ENCODE results near the gene IL1RAPL1.
A peak's percentile ranks its signal among the peaks of the same experiment; 100 is the strongest.

Gene IL1RAPL1

DNA sequence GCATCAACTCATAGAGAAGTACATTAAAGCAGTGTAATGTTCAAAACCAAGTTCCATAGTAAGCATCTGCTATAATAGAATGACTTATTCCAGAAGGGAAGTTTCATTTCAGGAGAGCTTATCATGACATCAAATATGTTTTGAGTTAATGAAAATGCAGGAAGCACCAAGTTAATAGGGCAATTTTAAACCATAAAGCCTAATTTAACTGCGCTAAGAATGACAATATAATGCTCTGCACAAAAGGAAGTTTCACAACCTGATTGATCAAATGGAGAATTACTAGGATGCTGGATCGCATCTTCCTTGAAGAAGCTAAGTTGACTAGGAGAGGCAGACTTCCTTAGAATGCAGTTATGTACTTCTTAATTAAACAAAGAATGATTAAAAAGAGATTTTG, 1211.2 kb downstream of the IL1RAPL1 start:
- FAIRE-seq (no peak), DNase-seq (ENCODE audit: insufficient read length, low spot score) (no peak)
- TF ChIP-seq POLR2A (IDR thresholded peaks at IDR 0.05; ENCODE audit: low read depth, low read length): no peak

GRCh38 chrX:29813174-29813573, 1225.9 kb downstream of the IL1RAPL1 start:
- FAIRE-seq (no peak), DNase-seq (ENCODE audit: insufficient read length, low spot score) (no peak)
- no peak for TF ChIP-seq POLR2A (IDR thresholded peaks at IDR 0.05; ENCODE audit: low read depth, low read length)

DNA sequence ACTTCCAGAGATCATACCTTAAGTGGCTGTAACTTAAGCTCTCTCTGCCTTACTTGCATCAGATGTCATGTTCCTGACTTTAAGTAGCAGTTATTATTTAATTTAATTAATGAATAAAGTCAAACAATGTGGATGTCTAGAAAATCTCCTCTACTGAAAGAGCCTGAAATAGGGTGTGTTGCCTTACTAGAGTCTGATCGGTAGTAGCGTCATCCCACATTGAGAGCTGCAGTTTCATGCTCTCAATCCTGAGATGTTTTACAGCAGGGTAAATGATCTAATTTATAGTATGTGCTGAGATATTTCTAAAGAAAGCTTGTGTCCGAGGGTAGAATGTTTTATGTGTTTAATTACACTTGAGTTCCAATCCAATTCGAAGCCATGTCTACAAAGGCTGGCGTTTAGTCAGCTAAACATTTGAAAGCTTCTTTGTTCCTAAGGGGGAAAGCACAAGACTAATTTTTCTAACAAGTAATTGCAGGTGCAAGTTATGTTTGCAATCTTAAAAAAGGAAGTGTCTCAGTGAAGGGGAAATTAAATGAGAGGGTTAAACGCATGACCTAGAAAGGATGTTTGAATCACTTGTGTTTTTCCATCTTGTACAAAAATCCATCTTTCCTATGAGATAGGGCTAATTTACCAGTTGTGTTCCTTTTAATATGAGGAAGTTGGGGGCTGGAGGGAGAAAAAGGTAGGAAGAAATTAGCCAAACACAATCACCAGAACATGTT, 1237.1 kb downstream of the IL1RAPL1 start:
- DNase-seq (ENCODE audit: insufficient read length, low spot score) (no peak), FAIRE-seq (no peak)
- TF ChIP-seq POLR2A (IDR thresholded peaks at IDR 0.05; ENCODE audit: low read depth, low read length): no peak

- FAIRE-seq (no peak), DNase-seq (ENCODE audit: insufficient read length, low spot score) (no peak)
- no peak for TF ChIP-seq POLR2A (IDR thresholded peaks at IDR 0.05; ENCODE audit: low read depth, low read length)
Measured at GRCh38 chrX:29826742-29827141, 1239.5 kb downstream of the IL1RAPL1 start.

DNA sequence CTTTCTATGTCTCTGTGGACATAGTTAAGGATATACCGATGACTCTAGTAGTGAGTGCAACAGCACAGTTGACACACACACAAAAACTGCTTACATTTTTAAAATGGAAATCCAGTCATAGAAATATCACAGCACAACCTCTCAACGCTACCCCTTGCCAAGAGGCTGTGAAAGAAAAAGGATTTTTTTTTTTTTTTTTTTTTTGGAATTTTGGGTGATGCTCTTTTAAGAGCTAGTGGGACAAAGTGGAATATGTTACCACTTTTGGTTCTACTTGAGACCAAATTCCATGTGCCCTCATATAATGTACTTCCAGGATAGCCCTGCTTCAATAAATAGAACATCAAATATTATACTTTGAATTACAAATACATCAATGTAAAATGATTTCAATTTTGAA, 1247.1 kb downstream of the IL1RAPL1 start:
- no peak for TF ChIP-seq POLR2A (IDR thresholded peaks at IDR 0.05; ENCODE audit: low read depth, low read length)
- DNase-seq (ENCODE audit: insufficient read length, low spot score): no peak
- FAIRE-seq: no peak

- TF ChIP-seq POLR2A (IDR thresholded peaks at IDR 0.05; ENCODE audit: low read depth, low read length): no peak
- no peak for DNase-seq (ENCODE audit: insufficient read length, low spot score)
- FAIRE-seq: no peak
Measured at GRCh38 chrX:29834764-29835163, 1247.5 kb downstream of the IL1RAPL1 start.

- FAIRE-seq: no peak
- DNase-seq (ENCODE audit: insufficient read length, low spot score): no peak
- TF ChIP-seq POLR2A (IDR thresholded peaks at IDR 0.05; ENCODE audit: low read depth, low read length): no peak
Measured at GRCh38 chrX:29841750-29842149, 1254.5 kb downstream of the IL1RAPL1 start.

DNA sequence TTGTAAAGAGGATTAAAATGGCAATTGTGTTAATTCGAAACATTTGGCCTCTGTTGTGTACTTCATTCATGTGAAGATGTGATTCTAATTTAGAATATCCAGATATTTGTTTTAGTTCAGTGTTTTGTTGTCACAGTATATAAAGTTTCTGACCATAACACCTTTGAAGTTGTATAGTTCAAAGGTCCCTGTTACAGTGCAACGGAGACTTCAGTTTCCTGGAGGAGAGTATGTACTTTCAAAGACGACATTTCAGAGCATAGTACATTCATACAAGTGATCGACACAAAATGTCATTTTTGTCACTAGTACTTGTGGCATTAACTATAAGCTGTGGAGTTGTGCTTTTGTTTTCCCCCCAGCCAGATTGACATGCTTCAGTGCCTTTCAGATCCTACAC, 1255.3 kb downstream of the IL1RAPL1 start:
- DNase-seq (ENCODE audit: insufficient read length, low spot score) (no peak), FAIRE-seq (no peak)
- no peak for TF ChIP-seq POLR2A (IDR thresholded peaks at IDR 0.05; ENCODE audit: low read depth, low read length)

- FAIRE-seq (no peak), DNase-seq (ENCODE audit: insufficient read length, low spot score) (no peak)
- no peak for TF ChIP-seq POLR2A (IDR thresholded peaks at IDR 0.05; ENCODE audit: low read depth, low read length)
Measured at GRCh38 chrX:29851857-29852605, 1264.8 kb downstream of the IL1RAPL1 start.

DNA sequence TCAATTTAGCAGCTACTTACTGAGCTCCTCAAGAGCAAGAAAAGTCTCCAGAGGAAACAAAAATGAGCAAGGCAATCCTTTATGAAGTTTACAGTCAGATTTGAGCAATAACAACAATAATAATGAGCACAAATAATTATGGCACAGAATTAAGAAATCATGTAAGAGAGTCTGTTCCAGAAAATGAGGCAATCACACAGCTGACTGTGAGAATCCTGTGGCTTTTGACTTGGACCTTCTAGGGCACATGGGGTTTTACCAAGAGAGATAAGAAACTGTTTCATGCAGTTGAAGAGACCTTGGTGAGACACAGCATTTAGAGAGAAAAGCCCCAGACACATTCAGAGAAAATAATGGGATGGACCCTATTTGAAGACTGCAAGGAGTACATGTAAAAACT, 1265.5 kb downstream of the IL1RAPL1 start:
- no peak for FAIRE-seq
- no peak for DNase-seq (ENCODE audit: insufficient read length, low spot score)
- no peak for TF ChIP-seq POLR2A (IDR thresholded peaks at IDR 0.05; ENCODE audit: low read depth, low read length)

DNA sequence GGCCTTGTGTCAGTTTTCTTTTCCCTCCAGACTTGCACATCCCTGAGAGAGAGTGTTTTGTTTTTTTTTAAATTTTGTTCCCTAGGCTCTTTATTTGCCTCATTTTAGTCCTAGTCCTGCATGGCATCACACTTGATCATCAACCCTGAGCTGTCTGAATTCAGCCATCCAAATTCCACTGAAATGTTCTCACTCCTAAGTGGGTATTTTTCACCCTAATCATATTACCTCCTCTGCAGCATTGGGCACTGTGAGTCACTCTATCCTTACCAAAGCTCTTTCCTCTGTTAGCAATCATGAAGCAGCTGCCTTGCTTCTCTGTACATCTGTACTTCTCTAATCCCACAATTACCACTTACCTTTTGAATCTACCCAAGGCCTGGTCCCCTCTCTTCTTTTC, 1271.5 kb downstream of the IL1RAPL1 start:
- no peak for TF ChIP-seq POLR2A (IDR thresholded peaks at IDR 0.05; ENCODE audit: low read depth, low read length)
- FAIRE-seq (no peak), DNase-seq (ENCODE audit: insufficient read length, low spot score) (peak; percentile 0)

DNA sequence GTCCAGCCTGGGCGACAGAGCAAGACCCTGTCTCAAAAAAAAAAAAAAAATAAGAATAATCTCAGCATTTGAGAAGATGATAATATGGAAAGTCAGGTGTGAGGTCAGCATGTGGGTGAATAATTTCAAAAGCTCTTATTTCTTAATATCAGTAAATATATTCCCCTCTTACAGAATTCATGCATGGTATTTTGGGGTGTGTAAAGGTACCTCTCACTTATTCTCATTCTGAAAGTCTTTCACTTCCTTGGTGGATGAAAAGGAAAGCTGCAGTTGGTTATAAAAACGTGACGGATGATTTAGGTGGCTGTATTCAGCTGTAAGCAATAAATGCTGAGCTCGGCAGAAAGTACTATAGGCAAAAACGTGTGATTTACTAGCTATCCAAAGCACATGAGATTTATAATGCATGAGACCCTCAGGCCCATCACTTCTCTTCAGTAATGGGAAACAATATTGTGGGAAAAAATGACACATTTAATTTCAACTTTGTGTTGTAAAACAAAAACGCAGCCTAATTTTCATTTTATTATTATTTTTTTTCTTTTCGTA, 1275.0 kb downstream of the IL1RAPL1 start:
- TF ChIP-seq POLR2A (IDR thresholded peaks at IDR 0.05; ENCODE audit: low read depth, low read length): no peak
- FAIRE-seq (no peak), DNase-seq (ENCODE audit: insufficient read length, low spot score) (no peak)

DNA sequence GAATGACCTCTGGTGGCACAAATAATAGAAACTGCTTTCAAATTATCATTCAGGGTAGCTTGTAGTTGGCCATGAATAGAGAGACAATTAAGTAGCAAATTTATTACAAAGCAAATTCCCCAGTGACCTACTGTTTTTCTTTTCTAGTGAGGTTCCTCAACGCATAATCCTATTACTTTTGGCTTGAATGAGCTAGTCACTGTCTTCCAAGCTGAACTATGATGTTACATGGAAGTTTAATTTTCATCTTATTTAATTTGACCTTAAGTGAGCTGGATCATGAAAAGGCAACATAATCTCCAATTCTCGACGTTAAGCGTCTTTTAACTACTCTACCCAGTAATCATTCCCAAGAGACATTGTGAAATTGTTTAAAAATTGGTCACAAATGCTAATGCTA, 1280.7 kb downstream of the IL1RAPL1 start:
- DNase-seq (ENCODE audit: insufficient read length, low spot score) (no peak), FAIRE-seq (no peak)
- TF ChIP-seq POLR2A (IDR thresholded peaks at IDR 0.05; ENCODE audit: low read depth, low read length): no peak

DNA sequence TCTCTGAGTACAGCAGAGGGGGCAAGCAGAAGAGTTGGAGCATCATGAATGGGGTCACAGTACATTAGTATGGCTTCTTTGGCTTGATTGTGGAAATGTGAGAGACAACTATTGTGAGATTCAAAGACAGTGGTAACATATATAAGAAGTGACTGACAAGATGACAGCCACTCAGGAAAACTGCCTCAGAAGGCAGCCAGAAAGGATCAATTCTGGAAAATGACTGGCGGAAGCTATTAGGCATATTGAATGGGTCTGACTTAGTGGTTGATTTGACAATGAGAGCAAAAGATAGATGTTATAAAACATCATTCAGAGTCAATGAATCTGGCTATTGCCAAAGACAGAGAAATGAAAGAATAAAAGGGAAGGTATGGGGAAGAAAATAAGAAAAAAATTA, 1282.6 kb downstream of the IL1RAPL1 start:
- TF ChIP-seq POLR2A (IDR thresholded peaks at IDR 0.05; ENCODE audit: low read depth, low read length): no peak
- FAIRE-seq (no peak), DNase-seq (ENCODE audit: insufficient read length, low spot score) (no peak)

- FAIRE-seq (no peak), DNase-seq (ENCODE audit: insufficient read length, low spot score) (no peak)
- TF ChIP-seq POLR2A (IDR thresholded peaks at IDR 0.05; ENCODE audit: low read depth, low read length): no peak
Measured at GRCh38 chrX:29870608-29871007, 1283.4 kb downstream of the IL1RAPL1 start.

All from H54 (cell line).